CD8-positive, alpha-beta memory T cell (primary cell): ENCODE data around the gene INPP5B. TPM values are rescaled to one million over a fixed set of nuclear protein-coding genes. Genes with fewer than 3 reads are reported as not detected.

Experiments
- CTCF ChIA-PET: fragments of 350-600 bp; sonication (Branson Sonifier 250); formaldehyde crosslinking; loops from one replicate; lab custom pipeline; 2021; ENCODE audit warnings: antibody characterized with exemption; lab: Charles Lee
- POLR2A ChIA-PET: fragments of 350-600 bp; sonication (Branson Sonifier 250); formaldehyde crosslinking; loops from one replicate; lab custom pipeline; 2021; ENCODE audit warnings: antibody characterized with exemption; lab: Charles Lee
- DNase-seq, 5 donors: peaks; one replicate each; pipeline versions ENCODE4 v3.0.0 to v3.0.0-alpha.2; 2020 to 2022; ENCODE audit warnings: mixed read lengths in 1 of 5
- H3K27ac ChIP-seq: one replicate; pipeline ENCODE4 v1.7.0; 2013; ENCODE audit warnings: low read depth, mild to moderate bottlenecking, low read length, moderate library complexity
- H3K27me3 ChIP-seq: 2 replicates; pipeline ENCODE4 v1.7.0; 2013; ENCODE audit warnings: low read length, mild to moderate bottlenecking; ENCODE audit not compliant: insufficient read depth, poor library complexity, severe bottlenecking
- H3K36me3 ChIP-seq: 2 replicates; pipeline ENCODE4 v1.7.0; 2013; ENCODE audit warnings: mild to moderate bottlenecking, low read length, moderate library complexity; ENCODE audit not compliant: insufficient read depth
- H3K4me1 ChIP-seq: 2 replicates; pipeline ENCODE4 v1.7.0; 2013; ENCODE audit warnings: mild to moderate bottlenecking, low read length, moderate library complexity; ENCODE audit not compliant: insufficient read depth
- H3K4me3 ChIP-seq: 2 replicates; pipeline ENCODE4 v1.7.0; 2013; ENCODE audit warnings: mild to moderate bottlenecking, low read length
- H3K9me3 ChIP-seq: 2 replicates; pipeline ENCODE4 v1.7.0; 2013; ENCODE audit warnings: mild to moderate bottlenecking, low read length
- H3K27ac Mint-ChIP-seq, 8 donors: one replicate each; pipeline ENCODE4 v1.8.0; 2020 to 2021; ENCODE audit warnings: mixed read lengths in 8 of 8, mild to moderate bottlenecking in 6 of 8, inconsistent platforms in 3 of 8, moderate library complexity in 3 of 8
- H3K27me3 Mint-ChIP-seq, 2 donors: one replicate each; pipeline ENCODE4 v1.8.0; 2020 to 2021; ENCODE audit warnings: mixed read lengths in 2 of 2, mild to moderate bottlenecking in 1 of 2, moderate library complexity in 1 of 2
- H3K36me3 Mint-ChIP-seq, 3 donors: one replicate each; pipeline ENCODE4 v1.8.0; 2020 to 2021; ENCODE audit warnings: mixed read lengths in 3 of 3, inconsistent platforms in 1 of 3, mild to moderate bottlenecking in 1 of 3
- H3K4me1 Mint-ChIP-seq, 3 donors: one replicate each; pipeline ENCODE4 v1.8.0; 2020 to 2021; ENCODE audit warnings: mixed read lengths in 3 of 3, inconsistent platforms in 1 of 3, mild to moderate bottlenecking in 1 of 3
- H3K4me3 Mint-ChIP-seq, 7 donors: one replicate each; pipeline ENCODE4 v1.8.0; 2020 to 2021; ENCODE audit warnings: mixed read lengths in 7 of 7, mild to moderate bottlenecking in 6 of 7, moderate library complexity in 4 of 7, inconsistent platforms in 2 of 7
- H3K9me3 Mint-ChIP-seq, 5 donors: one replicate each; pipeline ENCODE4 v1.8.0; 2020 to 2022; ENCODE audit warnings: mixed read lengths in 5 of 5, mild to moderate bottlenecking in 3 of 5, moderate library complexity in 2 of 5, inconsistent platforms in 1 of 5
- polyA plus RNA-seq: library from polyadenylated mRNA; unstranded; fragments of 300-500 nt; fragmentation: Illumina TruSeq; gene quantifications from one replicate; pipeline ENCODE4 v1.2.3, GENCODE V29; 2021
- total RNA-seq, 2 experiments: library from RNA; stranded (reverse); gene quantifications; one replicate each; pipeline ENCODE4 v1.2.3, GENCODE V29; 2021

The INPP5B gene
- total and polyA plus RNA-seq, 3 experiments from 2014 or later: 22.9 to 25.1 (median 24.1) TPM

- H3K27me3 ChIP-seq: no peaks in the 10 kb centered on the region
- H3K9me3 Mint-ChIP-seq: no peaks in the 10 kb centered on the region
- no peak overlapping the region for H3K4me3 Mint-ChIP-seq
- ChIA-PET POLR2A (no interaction called here), CTCF (no interaction called here)
- H3K4me1 Mint-ChIP-seq: peaks cover 21 to 33% (median 33%) of the 10 kb centered on the region in 3 donors
- no peaks in the 10 kb centered on the region for H3K9me3 ChIP-seq
- H3K27ac ChIP-seq: no peak overlapping the region
- no peak overlapping the region for H3K4me3 ChIP-seq
- H3K36me3 ChIP-seq: peaks cover 31% of the 10 kb centered on the region
- DNase-seq: no peak
- H3K27ac Mint-ChIP-seq: peak overlapping the region in 2 of 8 donors; percentile 31 to 47
- H3K4me1 ChIP-seq: no peaks in the 10 kb centered on the region
- H3K36me3 Mint-ChIP-seq: peaks cover 9 to 74% (median 13%) of the 10 kb centered on the region in 3 donors
- no peaks in the 10 kb centered on the region for H3K27me3 Mint-ChIP-seq
Observed at GRCh38 chr1:37841652-37842051, 105.2 kb downstream of the INPP5B start.

- no peaks in the 10 kb centered on the region for H3K27me3 Mint-ChIP-seq
- ChIA-PET POLR2A (no interaction called here), CTCF (no interaction called here)
- Histone ChIP-seq H3K4me3 (no peak overlapping the region), H3K27me3 (no peaks in the 10 kb centered on the region), H3K27ac (no peak overlapping the region), H3K4me1 (no peaks in the 10 kb centered on the region), H3K9me3 (no peaks in the 10 kb centered on the region), H3K36me3 (peaks cover 31% of the 10 kb centered on the region)
- DNase-seq: no peak
- no peaks in the 10 kb centered on the region for H3K9me3 Mint-ChIP-seq
- peak overlapping the region in 1 of 8 donors; percentile 74 for H3K27ac Mint-ChIP-seq
- H3K4me3 Mint-ChIP-seq: no peak overlapping the region
- H3K36me3 Mint-ChIP-seq: peaks cover 9 to 78% (median 18%) of the 10 kb centered on the region in 3 donors
- peaks cover 14 to 24% (median 23%) of the 10 kb centered on the region in 3 donors for H3K4me1 Mint-ChIP-seq
Observed at GRCh38 chr1:37840711-37841110, 106.1 kb downstream of the INPP5B start.

- Histone ChIP-seq H3K27ac (no peak overlapping the region), H3K36me3 (peaks cover 38% of the 10 kb centered on the region), H3K4me3 (no peak overlapping the region), H3K9me3 (no peaks in the 10 kb centered on the region), H3K27me3 (no peaks in the 10 kb centered on the region), H3K4me1 (no peaks in the 10 kb centered on the region)
- ChIA-PET CTCF (no interaction called here), POLR2A (no interaction called here)
- Mint-ChIP-seq H3K36me3 (peaks cover 9 to 81% (median 20%) of the 10 kb centered on the region in 3 donors), H3K9me3 (no peaks in the 10 kb centered on the region), H3K27me3 (no peaks in the 10 kb centered on the region), H3K4me3 (no peak overlapping the region), H3K4me1 (peaks cover 11 to 14% (median 13%) of the 10 kb centered on the region in 3 donors), H3K27ac (no peak overlapping the region)
- DNase-seq: no peak
Observed at GRCh38 chr1:37839676-37840075, 107.2 kb downstream of the INPP5B start.

- no peaks in the 10 kb centered on the region for H3K4me1 ChIP-seq
- peaks cover 16 to 87% (median 30%) of the 10 kb centered on the region in 3 donors for H3K36me3 Mint-ChIP-seq
- no peak for DNase-seq
Observed at GRCh38 chr1:37836788-37837187, 110.1 kb downstream of the INPP5B start.

DNA sequence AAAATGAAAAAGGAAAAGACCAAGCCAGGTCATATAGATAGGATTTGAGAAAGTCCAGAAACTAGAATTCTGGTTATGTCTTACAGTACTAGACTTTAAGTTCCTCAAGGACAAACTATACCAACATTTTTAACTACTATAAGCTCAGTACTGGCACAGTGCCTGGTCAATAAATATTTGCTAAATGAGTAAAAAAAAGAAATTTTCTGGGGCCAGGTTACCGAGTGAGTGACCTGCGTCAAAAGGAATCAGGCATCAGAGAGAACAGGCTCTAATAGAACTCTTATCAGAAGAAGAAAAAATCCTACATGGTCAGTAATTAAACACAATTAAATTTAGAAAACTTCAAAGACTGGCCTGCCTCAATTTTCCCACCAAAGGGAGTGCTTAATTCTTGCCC lies 115.0 kb downstream of the INPP5B start:
- Histone ChIP-seq H3K27ac (no peak overlapping the region), H3K36me3 (peaks cover 35% of the 10 kb centered on the region), H3K4me3 (no peak overlapping the region), H3K4me1 (no peaks in the 10 kb centered on the region), H3K9me3 (no peaks in the 10 kb centered on the region), H3K27me3 (no peaks in the 10 kb centered on the region)
- CTCF ChIA-PET: no interaction called here
- peaks cover 8 to 81% (median 40%) of the 10 kb centered on the region in 3 donors for H3K36me3 Mint-ChIP-seq
- H3K4me1 Mint-ChIP-seq: no peaks in the 10 kb centered on the region
- H3K27me3 Mint-ChIP-seq: no peaks in the 10 kb centered on the region
- no peak overlapping the region for H3K27ac Mint-ChIP-seq
- H3K4me3 Mint-ChIP-seq: no peak overlapping the region
- DNase-seq: no peak
- POLR2A ChIA-PET: no interaction called here
- H3K9me3 Mint-ChIP-seq: no peaks in the 10 kb centered on the region

More at GRCh38 chr1:37836788-37837187, 110.1 kb downstream of the INPP5B start:
- CTCF ChIA-PET: interaction anchor here (1.5 kb wide), 1 partner anchor 23 kb away, joined by 3 read pairs; no protein-coding TSS in a partner anchor
- Histone ChIP-seq H3K4me3 (no peak overlapping the region), H3K9me3 (no peaks in the 10 kb centered on the region), H3K36me3 (peaks cover 57% of the 10 kb centered on the region), H3K27ac (no peak overlapping the region), H3K27me3 (no peaks in the 10 kb centered on the region)
- Mint-ChIP-seq H3K4me1 (peaks cover 0 to 3% (median 0%) of the 10 kb centered on the region in 3 donors), H3K27me3 (no peaks in the 10 kb centered on the region), H3K4me3 (no peak overlapping the region), H3K27ac (no peak overlapping the region), H3K9me3 (no peaks in the 10 kb centered on the region)
- POLR2A ChIA-PET: no interaction called here

DNA sequence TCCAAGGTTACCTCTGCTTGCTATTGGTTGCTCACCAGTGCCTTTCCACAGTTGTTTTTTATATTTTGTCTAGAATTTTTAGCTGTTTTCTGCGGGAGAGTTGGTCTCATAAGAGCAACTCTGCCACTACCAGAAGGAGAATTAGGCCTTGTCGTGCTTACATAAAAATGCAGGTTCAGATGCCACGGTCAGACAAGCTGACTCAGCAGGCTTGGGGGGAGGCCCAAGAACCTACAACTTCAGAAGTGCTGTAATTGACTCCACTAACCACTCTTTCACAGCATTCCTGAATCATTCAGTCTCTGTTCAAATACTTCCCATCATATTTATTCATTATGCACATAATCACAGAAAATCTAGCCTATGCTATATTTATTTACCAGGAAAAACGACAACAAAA lies 115.7 kb downstream of the INPP5B start:
- Histone ChIP-seq H3K27ac (no peak overlapping the region), H3K36me3 (peaks cover 35% of the 10 kb centered on the region), H3K27me3 (no peaks in the 10 kb centered on the region), H3K9me3 (no peaks in the 10 kb centered on the region), H3K4me1 (no peaks in the 10 kb centered on the region), H3K4me3 (no peak overlapping the region)
- Mint-ChIP-seq H3K27ac (peak overlapping the region in 2 of 8 donors; percentile 25 to 29), H3K36me3 (peaks cover 8 to 80% (median 36%) of the 10 kb centered on the region in 3 donors), H3K4me1 (no peaks in the 10 kb centered on the region), H3K27me3 (no peaks in the 10 kb centered on the region), H3K4me3 (no peak overlapping the region), H3K9me3 (no peaks in the 10 kb centered on the region)
- DNase-seq: no peak
- ChIA-PET POLR2A (no interaction called here), CTCF (no interaction called here)

DNA sequence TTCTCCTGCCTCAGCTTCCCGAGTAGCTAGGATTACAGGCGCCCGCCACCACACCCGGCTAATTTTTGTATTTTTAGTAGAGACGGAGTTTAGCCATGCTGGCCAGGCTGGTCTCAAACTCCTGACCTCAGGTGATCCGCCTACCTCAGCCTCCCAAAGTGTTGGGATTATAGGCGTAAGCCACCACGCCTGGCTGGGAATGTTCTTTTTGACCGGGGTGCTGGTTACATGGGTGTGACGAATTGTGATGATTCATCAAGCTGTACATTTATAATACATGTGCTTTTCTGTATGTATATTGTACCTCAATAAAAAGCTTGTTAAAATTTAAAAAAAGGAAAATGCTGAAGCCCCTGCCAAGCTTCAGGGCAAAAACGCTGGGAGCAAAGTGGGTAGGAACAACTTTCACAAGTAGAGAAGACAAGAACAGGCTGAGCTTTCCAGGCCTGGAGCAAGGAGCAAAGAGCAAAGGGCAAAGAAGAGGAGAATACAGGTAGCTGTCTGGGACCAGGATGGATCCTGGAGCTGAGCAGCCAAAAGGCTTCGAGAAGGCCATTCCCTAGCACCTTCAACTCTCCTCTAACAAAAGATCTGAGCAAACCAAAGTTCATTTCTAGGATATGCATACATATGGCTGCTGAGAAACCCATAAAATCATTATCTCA lies 118.3 kb downstream of the INPP5B start:
- Mint-ChIP-seq H3K4me1 (no peaks in the 10 kb centered on the region), H3K27me3 (no peaks in the 10 kb centered on the region), H3K36me3 (peaks cover 6 to 74% (median 31%) of the 10 kb centered on the region in 3 donors), H3K9me3 (no peaks in the 10 kb centered on the region), H3K4me3 (no peak overlapping the region), H3K27ac (peak overlapping the region in 2 of 8 donors; percentile 61 to 74)
- ChIA-PET CTCF (no interaction called here), POLR2A (no interaction called here)
- no peak for DNase-seq
- Histone ChIP-seq H3K27ac (no peak overlapping the region), H3K27me3 (no peaks in the 10 kb centered on the region), H3K36me3 (peaks cover 20% of the 10 kb centered on the region), H3K9me3 (no peaks in the 10 kb centered on the region), H3K4me1 (no peaks in the 10 kb centered on the region), H3K4me3 (no peak overlapping the region)

DNA sequence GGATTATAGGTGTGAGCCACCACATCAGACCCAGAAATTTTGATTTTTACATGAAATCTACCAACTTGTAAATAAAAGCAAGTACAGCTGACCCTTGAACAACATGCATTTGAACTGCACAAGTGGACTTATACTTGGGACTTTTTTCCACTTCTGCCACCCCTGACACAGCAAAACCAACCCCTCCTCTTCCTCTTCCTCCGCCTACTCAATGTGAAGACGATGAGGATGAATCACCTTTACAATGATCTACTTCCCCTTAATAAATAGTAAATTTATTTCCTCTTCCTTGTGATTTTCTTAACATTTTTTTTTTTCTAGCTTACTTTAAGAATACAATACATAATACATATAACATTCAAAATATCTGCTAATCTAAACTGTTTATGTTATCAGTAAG lies 121.3 kb downstream of the INPP5B start:
- Histone ChIP-seq H3K27me3 (no peaks in the 10 kb centered on the region), H3K9me3 (no peaks in the 10 kb centered on the region), H3K4me3 (no peak overlapping the region), H3K4me1 (no peaks in the 10 kb centered on the region), H3K27ac (no peak overlapping the region), H3K36me3 (peaks cover 17% of the 10 kb centered on the region)
- ChIA-PET POLR2A (no interaction called here), CTCF (interaction anchor here (1.5 kb wide), 1 partner anchor 34 kb away, joined by 4 read pairs; the partner anchor contains the start of gene MTF1)
- DNase-seq: no peak
- Mint-ChIP-seq H3K27me3 (no peaks in the 10 kb centered on the region), H3K4me3 (no peak overlapping the region), H3K9me3 (no peaks in the 10 kb centered on the region), H3K4me1 (peaks cover 0 to 1% (median 0%) of the 10 kb centered on the region in 3 donors), H3K27ac (peak overlapping the region in 4 of 8 donors; percentile 34 to 54 (median 50)), H3K36me3 (peaks cover 0 to 75% (median 30%) of the 10 kb centered on the region in 3 donors)
